HG02943 (cell line): ENCODE data around the gene DENND2C.

Experiments
- ATAC-seq: cut with Tn5 transposase; IDR thresholded peaks from one replicate; pipeline ENCODE4 v1.9.1; 2021; ENCODE audit warnings: mild to moderate bottlenecking, low read depth, moderate library complexity; ENCODE audit not compliant: unreplicated experiment

The DENND2C gene

DNA sequence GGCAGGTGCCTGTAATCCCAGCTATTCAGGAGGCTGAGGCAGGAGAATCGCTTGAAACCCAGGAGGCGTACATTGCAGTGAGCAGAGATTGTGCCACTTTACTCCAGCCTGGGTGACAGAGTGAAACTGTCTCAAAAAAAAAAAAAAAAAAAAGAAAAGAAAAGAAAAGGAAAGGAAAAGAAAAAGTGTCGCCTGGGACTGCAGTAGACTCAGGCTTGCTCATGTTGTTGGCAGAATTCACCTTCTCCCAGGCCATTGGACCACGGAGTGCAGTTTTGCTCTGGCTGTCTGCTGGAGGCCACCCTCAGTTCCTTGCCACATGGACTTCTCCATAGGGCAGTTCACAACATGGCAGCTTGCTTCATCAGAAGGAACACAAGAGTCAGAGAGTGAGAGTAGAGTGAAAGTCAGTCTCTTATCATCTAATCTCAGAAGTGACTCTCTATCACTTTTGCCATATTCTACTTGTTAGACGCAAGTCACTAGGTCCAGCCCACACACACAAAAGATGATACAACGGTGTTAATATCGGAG lies 117.7 kb downstream of the DENND2C start:
- ATAC-seq, result no peak

DNA sequence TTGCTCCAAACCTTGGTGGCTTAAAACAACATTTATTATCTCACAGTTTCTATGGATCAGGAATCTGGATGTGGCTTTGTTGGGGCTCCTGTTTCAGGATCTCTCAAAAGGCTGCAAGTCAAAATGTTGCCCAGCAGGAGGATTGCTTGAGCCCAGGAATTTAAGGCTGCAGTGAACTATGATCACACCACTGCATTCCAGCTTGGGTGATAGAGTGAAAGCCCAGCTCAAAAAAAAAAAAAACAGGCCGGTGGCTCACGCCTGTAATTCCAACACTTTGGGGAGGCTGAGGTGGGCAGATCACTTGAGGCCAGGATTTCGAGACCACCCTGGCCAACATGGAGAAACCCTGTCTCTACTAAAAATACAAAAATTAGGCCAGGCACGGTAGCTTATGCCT lies 118.4 kb downstream of the DENND2C start:
- no peak for ATAC-seq

- no peak for ATAC-seq
Measured at GRCh38 chr1:114550336-114550735, 119.5 kb downstream of the DENND2C start.

DNA sequence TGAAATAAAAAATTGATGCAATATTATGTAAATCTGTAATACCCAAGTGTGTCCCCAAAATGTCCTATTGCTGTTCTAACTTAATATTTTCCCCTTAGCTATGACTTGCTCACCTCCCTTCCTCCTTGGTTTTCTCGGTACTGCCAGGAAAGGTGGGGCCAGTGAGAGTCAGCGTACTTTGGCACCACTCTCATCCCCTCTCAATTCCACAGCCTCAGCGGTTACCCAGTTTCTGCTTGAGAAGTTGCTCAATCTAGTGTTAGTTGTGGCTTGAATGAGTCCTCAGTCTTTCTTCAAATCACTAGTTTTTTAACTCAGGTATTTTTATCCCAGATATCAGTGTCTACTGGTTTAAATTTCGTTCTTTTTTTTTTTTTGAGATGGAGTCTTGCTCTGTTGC lies 120.7 kb downstream of the DENND2C start:
- no peak for ATAC-seq

DNA sequence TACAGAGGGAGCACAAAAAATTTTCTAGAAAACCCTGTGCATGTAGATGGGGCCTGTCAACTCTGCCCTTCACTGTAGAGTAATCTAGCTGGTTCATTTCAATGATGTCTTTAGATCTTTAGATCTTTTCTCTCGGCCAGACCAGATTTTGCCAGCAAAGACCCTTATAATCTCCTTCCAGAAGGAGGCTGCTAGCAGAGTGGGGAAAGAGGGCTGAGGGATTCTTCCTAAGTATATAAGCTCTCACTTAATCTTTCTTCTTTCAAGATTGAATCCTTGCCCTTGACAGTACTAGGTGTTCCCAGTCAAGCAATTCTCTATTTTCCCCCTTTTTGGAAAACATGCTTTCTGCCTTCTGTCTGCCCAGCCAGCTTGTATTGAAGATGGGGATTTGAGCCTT lies 122.8 kb downstream of the DENND2C start:
- no peak for ATAC-seq

DNA sequence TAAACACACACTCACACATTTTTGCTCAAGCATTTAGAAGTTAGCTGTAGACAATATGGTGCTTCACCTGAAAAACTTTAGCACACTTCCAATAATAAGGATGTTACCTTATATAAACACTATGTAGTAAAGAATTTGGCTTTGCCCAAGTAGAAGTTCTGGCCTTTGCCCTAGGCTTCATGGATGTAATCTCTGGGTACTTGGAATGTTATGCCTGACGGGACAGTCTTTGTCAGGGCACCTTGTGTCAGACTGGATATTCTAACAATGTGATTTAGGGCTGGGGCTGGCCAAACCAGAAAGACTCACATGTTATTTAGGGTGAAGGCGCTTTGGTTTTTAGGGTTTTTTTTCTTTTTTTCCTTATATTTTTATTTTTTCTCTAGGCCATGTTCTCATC lies 124.1 kb downstream of the DENND2C start:
- no peak for ATAC-seq

DNA sequence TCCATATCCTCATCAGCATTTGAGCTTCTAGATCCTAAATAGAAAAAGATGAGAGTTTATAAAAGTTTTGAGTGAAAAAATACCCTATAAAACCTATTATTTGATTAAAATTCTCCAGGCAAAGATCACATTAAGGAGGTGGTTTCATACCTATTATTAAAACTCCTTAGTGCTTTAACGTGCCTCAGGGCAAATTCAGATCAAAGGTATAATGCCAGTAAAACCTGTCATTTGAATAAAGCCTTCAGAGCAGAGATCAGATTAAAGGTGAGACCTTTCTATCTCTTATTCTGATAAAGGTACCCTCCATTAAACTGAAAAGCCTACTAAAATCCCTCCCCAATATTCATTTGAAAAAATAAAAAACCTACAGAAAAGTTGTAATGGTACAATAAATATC lies 124.5 kb downstream of the DENND2C start:
- ATAC-seq, result no peak

DNA sequence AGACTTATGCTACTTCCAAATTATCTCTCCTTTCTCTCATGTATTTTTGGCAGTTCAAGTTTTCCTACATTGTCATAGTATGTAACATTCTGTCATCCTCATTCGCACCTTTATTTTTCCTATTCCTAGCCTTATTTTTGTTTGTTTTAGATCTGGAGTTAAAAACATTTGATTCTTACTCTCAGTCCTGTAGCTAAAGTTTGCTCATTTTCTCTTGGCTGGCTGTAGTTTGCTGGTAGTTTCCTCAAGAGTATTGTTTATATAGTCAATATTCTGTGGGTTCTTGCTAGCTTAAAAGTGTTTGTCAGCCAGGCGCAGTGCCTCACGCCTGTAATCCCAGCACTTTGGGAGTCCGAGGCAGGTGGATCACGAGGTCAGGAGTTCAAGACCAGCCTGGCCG lies 129.0 kb downstream of the DENND2C start:
- ATAC-seq, result no peak

GRCh38 chr1:114540272-114540671 lies 129.6 kb downstream of the DENND2C start:
- no peak for ATAC-seq

DNA sequence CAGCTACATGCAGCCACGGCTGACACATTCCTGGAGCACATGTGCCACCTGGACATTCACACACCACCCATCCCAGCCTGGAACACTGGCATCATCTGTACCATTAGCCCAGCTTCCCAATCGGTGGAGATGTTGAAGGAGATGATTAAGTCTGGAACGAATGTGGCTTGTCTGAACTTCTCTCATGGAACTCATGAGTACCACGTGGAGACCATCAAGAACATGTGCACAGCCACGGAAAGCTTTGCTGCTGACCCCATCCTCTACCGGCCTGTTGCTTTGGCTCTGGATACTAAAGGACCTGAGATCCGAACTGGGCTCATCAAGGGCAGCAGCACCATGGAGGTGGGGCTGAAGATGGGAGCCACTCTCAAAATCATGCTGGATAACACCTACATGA lies 133.8 kb downstream of the DENND2C start:
- ATAC-seq, result no peak

GRCh38 chr1:114535401-114535800 lies 134.4 kb downstream of the DENND2C start:
- ATAC-seq, result no peak
